Activated CD4-positive, CD25-positive, alpha-beta regulatory T cell treated with anti-CD3 and anti-CD28 coated beads, Interleukin-2, amount 50 U/mL, for 16 hours (primary cell): ENCODE measurements around the gene RPS6KA4.

Experiments
- DNase-seq: peaks from one replicate; pipeline ENCODE4 v3.0.0-alpha.2; 2020; ENCODE audit warnings: low read depth, low spot score

RPS6KA4 gene

DNA sequence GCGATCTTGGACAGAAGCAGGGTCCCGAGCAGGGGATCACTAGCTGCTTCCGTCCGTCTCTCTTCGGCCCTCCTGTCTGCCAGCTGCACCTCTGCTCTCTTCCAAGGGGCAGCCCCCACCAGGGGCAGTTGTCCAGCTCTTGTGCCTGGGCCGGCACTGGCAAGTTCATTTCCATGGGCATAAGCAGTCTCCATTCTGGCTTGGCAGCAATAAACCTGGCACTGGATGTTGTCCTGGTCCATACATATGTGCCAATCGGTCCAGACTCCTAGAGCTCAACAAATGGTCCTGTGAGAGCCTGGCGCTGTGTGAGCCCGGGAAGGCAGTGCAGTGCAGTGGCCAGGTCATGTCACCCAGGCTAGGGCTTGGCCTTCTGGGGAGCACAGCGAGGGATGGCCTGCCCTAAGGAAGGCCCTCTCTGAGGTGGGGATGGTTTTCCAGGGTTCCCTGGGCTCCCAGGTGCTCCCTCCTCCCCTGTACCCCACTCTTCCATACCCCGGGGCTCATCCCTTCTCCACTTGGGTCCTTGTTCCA, 60.4 kb downstream of the RPS6KA4 start:
- DNase-seq = no peak

DNA sequence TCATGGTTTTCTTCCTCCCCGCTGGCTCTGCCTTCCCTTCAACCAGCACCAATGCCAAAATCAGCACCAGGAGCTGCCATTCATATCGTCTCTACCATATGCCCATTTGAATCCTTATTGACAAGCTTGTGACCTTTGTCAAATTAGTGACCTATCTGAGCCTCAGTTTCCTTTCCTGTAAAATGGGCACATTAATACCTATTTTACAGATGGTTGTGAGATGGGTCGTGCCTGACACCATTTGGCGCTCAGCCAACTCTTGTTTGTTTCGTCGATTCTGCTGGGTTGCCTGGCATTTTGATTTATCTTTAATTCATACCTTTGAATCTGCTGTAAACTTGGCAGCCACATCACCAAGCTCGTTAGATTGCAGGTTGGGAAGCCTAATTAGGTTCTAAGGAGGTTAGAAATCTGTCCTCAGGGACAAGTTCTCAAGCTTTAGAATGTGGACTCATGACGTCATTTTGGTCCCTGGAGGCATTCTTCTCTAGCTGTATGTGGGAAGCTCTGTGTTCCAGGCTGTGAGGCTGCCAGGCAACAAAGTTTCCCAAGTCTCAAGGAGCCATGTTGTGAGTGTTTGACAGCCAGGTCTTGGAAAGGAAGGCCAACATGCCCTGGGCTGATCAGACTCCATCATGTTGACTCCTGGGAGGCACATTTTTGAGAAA, 61.0 kb downstream of the RPS6KA4 start:
- DNase-seq = no peak
